Transverse colon (tissue), 4 donors: ENCODE results near the gene MCOLN1. TPM values are rescaled to one million over a fixed set of nuclear protein-coding genes. Genes with fewer than 3 reads are reported as not detected.

ENCODE experiments used
- DNase-seq: peaks from one replicate; pipeline ENCODE4 v3.0.0-alpha.2; 2019
- H3K27ac ChIP-seq, 4 donors: fragments of 200-600 bp; sonication (generic); 2 replicates each; pipeline ENCODE4 v1.5.1; 2016 to 2018; ENCODE audit warnings: inconsistent platforms in 4 of 4
- H3K27me3 ChIP-seq: fragments of 200-600 bp; sonication (generic); 2 replicates; pipeline ENCODE4 v1.5.1; 2017; ENCODE audit warnings: inconsistent platforms
- H3K36me3 ChIP-seq, 4 donors: fragments of 200-600 bp; sonication (generic); 2 replicates each; pipeline ENCODE4 v1.5.1; 2017 to 2019; ENCODE audit warnings: inconsistent platforms in 4 of 4
- H3K4me1 ChIP-seq, 4 donors: fragments of 200-600 bp; sonication (generic); 2 replicates each; pipeline ENCODE4 v1.5.1; 2017 to 2020; ENCODE audit warnings: inconsistent platforms in 4 of 4
- H3K4me3 ChIP-seq, 4 donors: fragments of 200-600 bp; sonication (generic); 1 replicate in 1 of 4; 2 replicates in 3 of 4; pipeline versions ENCODE4 v1.5.1 to v1.6.1; 2017 to 2019; ENCODE audit warnings: inconsistent platforms in 4 of 4
- H3K9me3 ChIP-seq, 2 donors: fragments of 200-600 bp; sonication (generic); 2 replicates each; pipeline ENCODE4 v1.5.1; 2017 to 2019; ENCODE audit warnings: inconsistent platforms in 2 of 2
- CTCF ChIP-seq, 5 experiments: fragments of 200-600 bp in 3 of 5; fragments of 450-650 bp in 2 of 5; sonication (generic) in 3 of 5; IDR thresholded peaks; 1 replicate in 2 of 5; 2 replicates in 3 of 5; pipeline ENCODE4 v1.5.1; 2016 to 2017; ENCODE audit warnings: antibody characterized with exemption in 5 of 5, inconsistent platforms in 3 of 5, mild to moderate bottlenecking in 2 of 5, moderate library complexity in 1 of 5
- EP300 ChIP-seq: sonication (generic); formaldehyde crosslinking; IDR thresholded peaks from one replicate; pipeline ENCODE4 v1.6.1; 2017; ENCODE audit warnings: antibody characterized with exemption, low read depth
- POLR2A ChIP-seq: fragments of 450-650 bp; IDR thresholded peaks from one replicate; pipeline ENCODE4 v1.6.1; 2016; ENCODE audit warnings: antibody characterized with exemption, mild to moderate bottlenecking, moderate library complexity
- POLR2AphosphoS5 ChIP-seq, 3 donors: sonication (generic); formaldehyde crosslinking; IDR thresholded peaks; one replicate each; pipeline ENCODE4 v1.6.1; 2016; ENCODE audit warnings: antibody characterized with exemption in 3 of 3
- WGBS, 2 donors: methylation state at CpG; one replicate each; pipeline ENCODE4 v1.1.5; 2018; ENCODE audit warnings: low coverage in 1 of 2; 5-methylcytosine and 5-hydroxymethylcytosine counted together
- in situ Hi-C, 4 donors: fragments of 200-750 bp; cut with MboI; loops; one replicate each; pipeline versions ENCODE4 v1.15.0 to v1.15.1; 2017; ENCODE audit warnings: low sequenced_read_pairs in 3 of 4, low pct_ligation_motif_present in 1 of 4, low pct_unique_long_range_greater_than_20kb in 1 of 4
- intact Hi-C: fragments of 100-400 bp; cut with DNase I; formaldehyde crosslinking; loops from one replicate; pipeline ENCODE4 v1.15.1; 2023; ENCODE audit warnings: low total_unique reads
- total RNA-seq, 4 donors: library from RNA; depleted of rRNA; stranded (reverse); fragments of >200 nt; gene quantifications; one replicate each; pipeline ENCODE4 v1.1.0, GENCODE V29; 2016

MCOLN1 gene
- total RNA-seq, 4 donors from 2014 or later: 14.7 to 93.1 (median 23.9) TPM

GRCh38 chr19:7524992-7525739 is 2.7 kb downstream of the MCOLN1 start:
- Histone ChIP-seq H3K27ac (no peak overlapping the region), H3K4me3 (no peak overlapping the region), H3K27me3 (no peaks in the 10 kb centered on the region), H3K4me1 (peaks cover 7 to 20% (median 18%) of the 10 kb centered on the region in 4 donors), H3K36me3 (no peaks in the 10 kb centered on the region), H3K9me3 (no peaks in the 10 kb centered on the region)
- intact Hi-C loops (no loop called here), in situ Hi-C loops (no loop called here)
- 94 to 95% methylated on average over 6 to 20 of the region's 20 CpGs for WGBS, 2 donors
- no peak for DNase-seq
- TF ChIP-seq POLR2A (no peak), POLR2AphosphoS5 (IDR thresholded peaks at IDR 0.05) (no peak), CTCF (IDR thresholded peaks at IDR 0.05) (no peak), EP300 (no peak)

GRCh38 chr19:7526059-7526929 is 3.9 kb downstream of the MCOLN1 start:
- H3K27ac ChIP-seq: no peak overlapping the region
- H3K9me3 ChIP-seq: no peaks in the 10 kb centered on the region
- TF ChIP-seq POLR2A (no peak), EP300 (no peak), POLR2AphosphoS5 (IDR thresholded peaks at IDR 0.05) (no peak), CTCF (IDR thresholded peaks at IDR 0.05) (no peak)
- H3K36me3 ChIP-seq: no peaks in the 10 kb centered on the region
- H3K27me3 ChIP-seq: no peaks in the 10 kb centered on the region
- WGBS, 2 donors: 83 to 87% methylated on average over 4 to 31 of the region's 31 CpGs
- in situ Hi-C loops: no loop called here
- DNase-seq: no peak
- H3K4me1 ChIP-seq: peaks cover 7 to 20% (median 17%) of the 10 kb centered on the region in 4 donors
- intact Hi-C loops: no loop called here
- no peak overlapping the region for H3K4me3 ChIP-seq

- Histone ChIP-seq H3K36me3 (no peaks in the 10 kb centered on the region), H3K9me3 (no peaks in the 10 kb centered on the region), H3K4me3 (no peak overlapping the region), H3K27ac (no peak overlapping the region), H3K27me3 (no peaks in the 10 kb centered on the region), H3K4me1 (peaks cover 7 to 12% (median 9%) of the 10 kb centered on the region in 4 donors)
- TF ChIP-seq EP300 (no peak), POLR2AphosphoS5 (IDR thresholded peaks at IDR 0.05) (no peak), POLR2A (no peak), CTCF (IDR thresholded peaks at IDR 0.05) (no peak)
- WGBS, 2 donors: 82% methylated on average over 25 of the region's 25 CpGs; no CpG with 5 or more reads in 1 of the 2 donors
- in situ Hi-C loops (no loop called here), intact Hi-C loops (no loop called here)
- DNase-seq: no peak
Observed at GRCh38 chr19:7527516-7528191, 5.2 kb downstream of the MCOLN1 start.

- DNase-seq: no peak
- in situ Hi-C loops (no loop called here), intact Hi-C loops (no loop called here)
- Histone ChIP-seq H3K27me3 (no peaks in the 10 kb centered on the region), H3K9me3 (no peaks in the 10 kb centered on the region), H3K27ac (no peak overlapping the region), H3K4me1 (peaks cover 3 to 9% (median 7%) of the 10 kb centered on the region in 4 donors), H3K4me3 (no peak overlapping the region), H3K36me3 (no peaks in the 10 kb centered on the region)
- WGBS, 2 donors: 89% methylated on average over 4 of the region's 7 CpGs; no CpG with 5 or more reads in 1 of the 2 donors
- no peak for TF ChIP-seq EP300
- no peak for TF ChIP-seq POLR2A
Observed at GRCh38 chr19:7528192-7528519, 5.7 kb downstream of the MCOLN1 start.
